Endothelial cell of umbilical vein (primary cell): Measurements from ENCODE around the gene CDK6. TPM values are rescaled to one million over a fixed set of nuclear protein-coding genes. Genes with fewer than 3 reads are reported as not detected.

Experiments
- BruUV-seq: library from RNA; stranded (reverse); fragments of 400-500 nt; replicated peaks from 2 replicates; lab custom pipeline; 2021; lab: Mats Ljungman, UMichigan
- CTCF ChIA-PET: fragments of 300-600, 350-600 bp; sonication (Branson Sonifier 250); formaldehyde crosslinking; loops from one replicate; lab custom pipeline; 2021; ENCODE audit warnings: antibody characterized with exemption, inconsistent platforms; lab: Charles Lee
- POLR2A ChIA-PET: fragments of 300-600, 350-600 bp; sonication (Branson Sonifier 250); formaldehyde crosslinking; loops from one replicate; lab custom pipeline; 2021; ENCODE audit warnings: antibody characterized with exemption, inconsistent platforms; lab: Charles Lee
- DNase-seq: peaks from one replicate; pipeline ENCODE4 v3.0.0-alpha.2; 2011; ENCODE audit warnings: low read depth, low spot score
- FAIRE-seq: peaks from 2 replicates; lab custom pipeline; 2011; peaks lifted over from hg19 to GRCh38; lab: Jason Lieb, UNC
- H2AFZ ChIP-seq: 2 replicates; pipeline ENCODE4 v1.6.0; 2012; ENCODE audit warnings: low read depth, low read length, control low read depth, inconsistent platforms
- H3K27ac ChIP-seq: 2 replicates; pipeline ENCODE4 v1.5.1; 2011; ENCODE audit warnings: low read depth, mild to moderate bottlenecking, control low read depth, low read length, moderate library complexity; ENCODE audit not compliant: insufficient read depth
- H3K27me3 ChIP-seq, 2 experiments: 2 replicates each; pipeline versions ENCODE4 v1.6.0 to v1.6.1; 2011; ENCODE audit warnings: low read length in 2 of 2, mixed read lengths in 1 of 2; ENCODE audit not compliant: control insufficient read depth in 2 of 2, insufficient read depth in 2 of 2
- H3K36me3 ChIP-seq, 2 experiments: 2 replicates in 1 of 2; 3 replicates in 1 of 2; pipeline ENCODE4 v1.5.1; 2011; ENCODE audit warnings: low read length in 2 of 2, mild to moderate bottlenecking in 1 of 2, moderate library complexity in 1 of 2; ENCODE audit not compliant: control insufficient read depth in 2 of 2, insufficient read depth in 2 of 2; ENCODE audit errors: extremely low read depth in 1 of 2
- H3K4me1 ChIP-seq: 3 replicates; pipeline ENCODE4 v1.5.1; 2011; ENCODE audit warnings: mild to moderate bottlenecking, low read length; ENCODE audit not compliant: control insufficient read depth, insufficient read depth; ENCODE audit errors: extremely low read depth
- H3K4me2 ChIP-seq: 2 replicates; pipeline ENCODE4 v1.6.1; 2011; ENCODE audit warnings: low read length, control low read depth, mixed read lengths; ENCODE audit not compliant: insufficient read depth
- H3K4me3 ChIP-seq, 3 experiments: fragments of 200-600 bp in 1 of 3; sonication (generic), shearing (Covaris generic) in 1 of 3; replicated peaks in 1 of 3; 2 replicates each; pipeline ENCODE4 v1.5.1; 2011 to 2016; ENCODE audit warnings: control low read depth in 3 of 3, low read length in 3 of 3, mild to moderate bottlenecking in 2 of 3, inconsistent platforms in 1 of 3, low read depth in 1 of 3, moderate library complexity in 1 of 3; ENCODE audit not compliant: insufficient read depth in 1 of 3
- H3K79me2 ChIP-seq: 2 replicates; pipeline ENCODE4 v1.6.0; 2012; ENCODE audit warnings: low read length, inconsistent platforms; ENCODE audit not compliant: control insufficient read depth, insufficient read depth
- H3K9ac ChIP-seq: replicated peaks from 2 replicates; pipeline ENCODE3; 2011; ENCODE audit warnings: low read length, control low read depth; ENCODE audit not compliant: insufficient read depth; ENCODE audit errors: extremely low read depth
- H3K9me1 ChIP-seq: replicated peaks from 3 replicates; pipeline ENCODE4 v1.6.0; 2011; ENCODE audit warnings: mild to moderate bottlenecking, low read length; ENCODE audit not compliant: control insufficient read depth, insufficient read depth; ENCODE audit errors: extremely low read depth
- H3K9me3 ChIP-seq: replicated peaks from 2 replicates; pipeline ENCODE4 v1.5.1; 2012; ENCODE audit warnings: low read length, inconsistent platforms; ENCODE audit not compliant: control insufficient read depth, insufficient read depth
- H4K20me1 ChIP-seq: replicated peaks from 2 replicates; pipeline ENCODE3; 2011; ENCODE audit warnings: mild to moderate bottlenecking, low read length; ENCODE audit not compliant: control insufficient read depth, insufficient read depth; ENCODE audit errors: extremely low read depth
- CTCF ChIP-seq, 2 donors: IDR thresholded peaks; 1 replicate in 1 of 2; 2 replicates in 1 of 2; pipeline ENCODE4 v1.5.1; 2011; ENCODE audit warnings: low read length in 2 of 2, mild to moderate bottlenecking in 2 of 2, moderate library complexity in 2 of 2, control low read depth in 1 of 2, inconsistent platforms in 1 of 2, low read depth in 1 of 2; ENCODE audit not compliant: insufficient read depth in 1 of 2; ENCODE audit errors: extremely low read depth in 1 of 2
- EZH2 ChIP-seq: IDR thresholded peaks from 2 replicates; pipeline ENCODE4 v1.6.1; 2012; ENCODE audit warnings: borderline replicate concordance, low read depth, mild to moderate bottlenecking, moderate library complexity, low read length, inconsistent platforms; ENCODE audit not compliant: severe bottlenecking
- FOS ChIP-seq: IDR thresholded peaks from 2 replicates; pipeline ENCODE4 v1.6.1; 2011; ENCODE audit warnings: mild to moderate bottlenecking, low read length, moderate library complexity, borderline replicate concordance; ENCODE audit not compliant: insufficient read depth
- GATA2 ChIP-seq: IDR thresholded peaks from 2 replicates; pipeline ENCODE4 v1.7.0; 2011; ENCODE audit warnings: low read depth, mild to moderate bottlenecking, moderate library complexity, mixed read lengths, low read length; ENCODE audit not compliant: insufficient read length, insufficient read depth
- JUN ChIP-seq: IDR thresholded peaks from 2 replicates; pipeline ENCODE4 v1.6.1; 2011; ENCODE audit warnings: borderline replicate concordance, low read depth; ENCODE audit not compliant: insufficient read length, insufficient read depth
- MYC ChIP-seq: IDR thresholded peaks from one replicate; pipeline ENCODE4 v1.6.1; 2011; ENCODE audit warnings: mild to moderate bottlenecking, low read depth, low read length
- POLR2A ChIP-seq: IDR thresholded peaks from 2 replicates; pipeline ENCODE4 v1.6.1; 2012; ENCODE audit warnings: low read depth, mild to moderate bottlenecking, control low read depth, low read length
- POLR2AphosphoS5 ChIP-seq: IDR thresholded peaks from 2 replicates; pipeline ENCODE4 v1.6.1; 2012; ENCODE audit warnings: low read depth, mild to moderate bottlenecking, control low read depth, low read length, moderate library complexity; ENCODE audit not compliant: insufficient read depth
- dilution Hi-C: fragments of 300-500 bp; cut with MboI; formaldehyde crosslinking; loops from one replicate; pipeline ENCODE4 v1.15.0; 2019; ENCODE audit warnings: low sequenced_read_pairs; ENCODE audit not compliant: extremely low pct_ligation_motif_present
- intact Hi-C: fragments of 100-400 bp; cut with micrococcal nuclease; formaldehyde crosslinking; loops from one replicate; pipeline ENCODE4 v1.10.0; 2022
- polyA plus RNA-seq, 4 experiments: library from polyadenylated mRNA; depleted of rRNA in 3 of 4; stranded (reverse) in 3 of 4; unstranded in 1 of 4; fragments of >200 nt; gene quantifications; 2 replicates each; pipeline versions ENCODE4 v1.2.1 to v1.2.3, GENCODE V29; 2011 to 2012; ENCODE audit warnings: missing spikeins in 1 of 4
- total RNA-seq: library from RNA; stranded (reverse); gene quantifications from 2 replicates; pipeline ENCODE4 v1.2.3, GENCODE V29; 2021
- TF ChIP-seq, protein P1 (sequence below): IDR thresholded peaks from 2 replicates; pipeline ENCODE4 v1.6.1; 2011; ENCODE audit not compliant: insufficient read depth, insufficient read length

Gene CDK6
- total and polyA plus RNA-seq, 2 donors (not counting 3 experiments of a cell fraction or from before 2014, with no cell fraction given): 6.0 to 28.2 TPM

- POLR2A ChIA-PET: interaction anchor here (0.5 kb wide), 1 partner anchor 96 kb away, joined by 3 read pairs; no protein-coding TSS in a partner anchor
- Histone ChIP-seq H3K4me2 (no peak overlapping the region), H3K4me1 (no peaks in the 10 kb centered on the region), H3K9ac (no peak overlapping the region), H4K20me1 (no peaks in the 10 kb centered on the region), H3K9me3 (peaks cover 3% of the 10 kb centered on the region), H3K27me3 (no peaks in the 10 kb centered on the region), H3K27ac (no peak overlapping the region), H3K4me3 (no peak overlapping the region), H3K9me1 (no peaks in the 10 kb centered on the region), H2AFZ (no peak overlapping the region), H3K36me3 (no peaks in the 10 kb centered on the region), H3K79me2 (peaks cover 10% of the 10 kb centered on the region)
- FAIRE-seq (no peak), DNase-seq (no peak)
- BruUV-seq: no TSS peak
- intact Hi-C loops (no loop called here), dilution Hi-C loops (no loop called here)
- peak; percentile 7 for TF ChIP-seq FOS
- no peak for TF ChIP-seq GATA2
- CTCF ChIA-PET: interaction anchor here (1.6 kb wide), 1 partner anchor 10 kb away, joined by 3 read pairs; no protein-coding TSS in a partner anchor
Measured at GRCh38 chr7:92790992-92791391, 45.4 kb downstream of the CDK6 start.

DNA sequence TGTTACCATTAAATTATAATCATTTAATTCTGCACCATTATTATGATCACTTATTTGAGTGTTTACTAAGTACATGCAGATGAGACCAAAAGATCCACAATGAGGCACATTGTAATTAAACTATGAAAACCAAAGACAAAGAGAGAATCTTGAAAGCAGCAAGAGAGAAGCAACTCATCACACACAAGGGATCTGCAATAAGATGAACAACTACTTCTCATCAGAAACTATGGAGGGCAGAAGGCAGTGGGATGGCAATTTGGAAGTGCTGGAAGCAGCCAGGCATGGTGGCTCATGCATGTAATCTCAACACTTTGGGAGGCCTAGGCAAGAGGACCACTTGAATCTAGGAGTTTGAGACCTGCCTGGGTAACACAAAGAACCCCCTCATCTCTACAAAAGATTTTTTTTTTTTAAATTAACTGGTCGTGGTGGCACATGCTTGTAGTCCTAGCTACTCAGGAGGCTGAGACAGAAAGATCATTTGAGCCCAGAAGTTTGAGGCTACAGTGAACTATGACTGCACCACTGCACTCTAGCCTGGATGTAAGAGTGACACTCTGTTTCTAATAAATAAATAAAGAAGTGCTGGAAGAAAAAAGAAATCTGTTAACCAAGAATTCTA is 47.7 kb downstream of the CDK6 start:
- Histone ChIP-seq H2AFZ (no peak overlapping the region), H3K4me2 (no peak overlapping the region), H3K9ac (no peak overlapping the region), H3K36me3 (no peaks in the 10 kb centered on the region), H3K79me2 (peaks cover 14% of the 10 kb centered on the region), H3K27me3 (no peaks in the 10 kb centered on the region), H3K9me3 (peaks cover 3% of the 10 kb centered on the region), H3K4me3 (no peak overlapping the region), H3K4me1 (no peaks in the 10 kb centered on the region), H4K20me1 (no peaks in the 10 kb centered on the region), H3K9me1 (no peaks in the 10 kb centered on the region), H3K27ac (no peak overlapping the region)
- intact Hi-C loops: no loop called here
- no TSS peak for BruUV-seq
- POLR2A ChIA-PET: no interaction called here
- TF ChIP-seq POLR2AphosphoS5 (no peak), CTCF (IDR thresholded peaks at IDR 0.05; ENCODE audit: extremely low read depth in 1 of 2, insufficient read depth in 1 of 2, low read depth in 1 of 2, low read length in 2 of 2) (no peak), POLR2A (no peak), JUN (no peak), FOS (no peak), GATA2 (no peak), EZH2 (no peak), MYC (no peak)
- TF ChIP-seq, protein P1, sequence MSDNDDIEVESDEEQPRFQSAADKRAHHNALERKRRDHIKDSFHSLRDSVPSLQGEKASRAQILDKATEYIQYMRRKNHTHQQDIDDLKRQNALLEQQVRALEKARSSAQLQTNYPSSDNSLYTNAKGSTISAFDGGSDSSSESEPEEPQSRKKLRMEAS: no peak
- CTCF ChIA-PET: no interaction called here
- dilution Hi-C loops: no loop called here
- FAIRE-seq: peak; percentile 21
- no peak for DNase-seq
